ENCODE measurements around the gene RTF2. TPM values are rescaled to one million over a fixed set of nuclear protein-coding genes. Genes with fewer than 3 reads are reported as not detected.

RTF2 gene
- total RNA-seq, 6 experiments from 2014 or later, result 148 to 158 (median 153) TPM

DNA sequence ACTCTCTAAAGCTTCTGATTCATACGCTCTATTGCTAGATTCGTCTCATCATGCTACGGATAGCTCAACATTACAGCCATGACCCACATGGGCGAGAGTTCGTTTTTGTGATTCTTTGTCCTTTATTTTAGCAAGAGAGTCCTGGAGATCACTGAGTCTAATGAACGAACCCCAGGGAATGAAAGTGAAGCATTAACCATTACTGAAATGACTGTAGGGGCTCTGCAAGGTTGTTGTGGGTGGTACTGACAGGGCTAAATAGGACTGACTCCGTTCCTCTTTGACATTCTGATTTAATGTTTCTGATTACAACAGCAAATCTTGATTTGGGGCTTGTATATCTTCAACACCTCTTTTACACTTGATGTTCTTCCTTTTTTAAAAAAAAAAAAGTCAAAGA is 13.7 kb upstream of the RTF2 start:
- no peak for DNase-seq
- Mint-ChIP-seq H3K27me3 (ENCODE audit: insufficient read depth) (no peaks in the 10 kb centered on the region), H3K9me3 (no peaks in the 10 kb centered on the region), H3K36me3 (ENCODE audit: low read depth) (no peaks in the 10 kb centered on the region), H3K4me1 (ENCODE audit: low read depth) (no peaks in the 10 kb centered on the region), H3K27ac (no peak overlapping the region), H3K4me3 (no peak overlapping the region)
- TF ChIP-seq, protein P1, sequence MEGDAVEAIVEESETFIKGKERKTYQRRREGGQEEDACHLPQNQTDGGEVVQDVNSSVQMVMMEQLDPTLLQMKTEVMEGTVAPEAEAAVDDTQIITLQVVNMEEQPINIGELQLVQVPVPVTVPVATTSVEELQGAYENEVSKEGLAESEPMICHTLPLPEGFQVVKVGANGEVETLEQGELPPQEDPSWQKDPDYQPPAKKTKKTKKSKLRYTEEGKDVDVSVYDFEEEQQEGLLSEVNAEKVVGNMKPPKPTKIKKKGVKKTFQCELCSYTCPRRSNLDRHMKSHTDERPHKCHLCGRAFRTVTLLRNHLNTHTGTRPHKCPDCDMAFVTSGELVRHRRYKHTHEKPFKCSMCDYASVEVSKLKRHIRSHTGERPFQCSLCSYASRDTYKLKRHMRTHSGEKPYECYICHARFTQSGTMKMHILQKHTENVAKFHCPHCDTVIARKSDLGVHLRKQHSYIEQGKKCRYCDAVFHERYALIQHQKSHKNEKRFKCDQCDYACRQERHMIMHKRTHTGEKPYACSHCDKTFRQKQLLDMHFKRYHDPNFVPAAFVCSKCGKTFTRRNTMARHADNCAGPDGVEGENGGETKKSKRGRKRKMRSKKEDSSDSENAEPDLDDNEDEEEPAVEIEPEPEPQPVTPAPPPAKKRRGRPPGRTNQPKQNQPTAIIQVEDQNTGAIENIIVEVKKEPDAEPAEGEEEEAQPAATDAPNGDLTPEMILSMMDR (IDR thresholded peaks at IDR 0.05), result no peak

DNA sequence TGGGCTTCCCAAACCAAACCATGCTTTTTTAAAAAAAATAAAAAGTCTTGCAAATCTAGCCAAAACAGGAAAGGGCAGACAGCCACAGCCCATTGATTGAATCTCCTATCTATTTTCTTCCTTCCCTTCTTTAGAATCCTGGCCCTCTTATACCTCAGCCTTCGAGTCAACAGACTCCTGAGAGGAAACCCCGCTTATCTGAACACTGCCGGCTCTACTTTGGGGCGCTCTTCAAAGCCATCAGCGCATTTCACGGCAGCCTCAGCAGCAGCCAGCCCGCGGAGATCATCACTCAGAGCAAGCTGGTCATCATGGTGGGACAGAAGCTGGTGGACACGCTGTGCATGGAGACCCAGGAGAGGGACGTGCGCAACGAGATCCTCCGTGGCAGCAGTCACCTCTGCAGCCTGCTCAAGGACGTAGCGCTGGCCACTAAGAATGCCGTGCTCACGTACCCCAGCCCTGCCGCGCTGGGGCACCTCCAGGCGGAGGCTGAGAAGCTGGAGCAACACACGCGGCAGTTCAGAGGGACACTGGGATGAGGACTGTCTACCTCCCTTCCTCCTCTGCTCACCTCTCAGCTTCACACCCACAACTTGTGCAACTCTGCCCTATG is 10.1 kb upstream of the RTF2 start:
- Mint-ChIP-seq H3K27me3 (ENCODE audit: insufficient read depth) (no peaks in the 10 kb centered on the region; the same call in 1 of the 2 replicates), H3K36me3 (ENCODE audit: low read depth) (no peaks in the 10 kb centered on the region), H3K9me3 (no peaks in the 10 kb centered on the region), H3K4me1 (ENCODE audit: low read depth) (no peaks in the 10 kb centered on the region), H3K27ac (no peak overlapping the region), H3K4me3 (no peak overlapping the region)
- DNase-seq, result no peak
- TF ChIP-seq, protein P1 (IDR thresholded peaks at IDR 0.05), result no peak

DNA sequence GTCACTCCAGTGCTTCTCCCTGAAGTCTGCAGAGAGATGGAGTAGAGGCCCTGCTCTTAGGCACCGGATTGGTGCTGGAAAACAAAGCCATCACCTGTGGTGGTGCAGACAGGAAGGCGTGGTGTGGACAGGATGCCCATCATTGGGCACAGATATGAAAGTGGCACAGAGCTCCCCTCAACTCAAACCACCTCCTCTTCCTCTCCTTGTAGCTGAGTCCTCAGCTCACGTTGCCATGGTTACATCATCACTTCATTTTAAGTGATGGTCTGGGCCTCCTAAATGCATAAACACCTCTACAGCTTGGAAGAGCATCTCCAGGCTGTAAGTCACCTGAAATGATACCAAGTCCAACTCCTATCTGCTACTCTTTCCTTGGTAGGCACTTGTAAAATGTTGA is 8.0 kb upstream of the RTF2 start:
- Mint-ChIP-seq H3K4me3 (no peak overlapping the region), H3K27me3 (ENCODE audit: insufficient read depth) (no peaks in the 10 kb centered on the region; the same call in none of the 2 replicates), H3K4me1 (ENCODE audit: low read depth) (no peaks in the 10 kb centered on the region), H3K27ac (no peak overlapping the region), H3K36me3 (ENCODE audit: low read depth) (no peaks in the 10 kb centered on the region), H3K9me3 (no peaks in the 10 kb centered on the region)
- no peak for DNase-seq
- TF ChIP-seq, protein P1 (IDR thresholded peaks at IDR 0.05), result no peak

DNA sequence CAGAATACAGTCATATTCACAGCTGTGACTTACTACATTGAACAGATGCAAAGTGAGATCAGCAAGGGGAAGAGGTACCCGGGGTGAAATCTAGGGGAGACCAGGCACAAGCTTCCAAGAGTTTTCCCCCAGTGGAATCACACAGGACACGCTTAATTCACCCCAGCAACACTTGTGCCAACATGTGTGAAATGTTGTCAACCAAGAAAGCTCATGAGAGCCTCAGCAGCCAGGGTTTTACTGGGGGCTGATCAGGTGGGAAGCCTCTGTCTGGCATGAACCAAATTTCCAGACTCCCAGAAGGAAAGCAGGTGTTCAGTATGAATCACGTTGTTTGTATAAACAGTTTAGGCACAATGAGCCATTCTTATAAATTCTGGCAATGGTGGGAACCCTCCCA is 6.9 kb upstream of the RTF2 start:
- Mint-ChIP-seq H3K36me3 (ENCODE audit: low read depth) (no peaks in the 10 kb centered on the region), H3K9me3 (no peaks in the 10 kb centered on the region), H3K27me3 (ENCODE audit: insufficient read depth) (no peaks in the 10 kb centered on the region; the same call in none of the 2 replicates), H3K27ac (no peak overlapping the region), H3K4me1 (ENCODE audit: low read depth) (no peaks in the 10 kb centered on the region), H3K4me3 (no peak overlapping the region)
- TF ChIP-seq, protein P1 (IDR thresholded peaks at IDR 0.05), result no peak
- no peak for DNase-seq

DNA sequence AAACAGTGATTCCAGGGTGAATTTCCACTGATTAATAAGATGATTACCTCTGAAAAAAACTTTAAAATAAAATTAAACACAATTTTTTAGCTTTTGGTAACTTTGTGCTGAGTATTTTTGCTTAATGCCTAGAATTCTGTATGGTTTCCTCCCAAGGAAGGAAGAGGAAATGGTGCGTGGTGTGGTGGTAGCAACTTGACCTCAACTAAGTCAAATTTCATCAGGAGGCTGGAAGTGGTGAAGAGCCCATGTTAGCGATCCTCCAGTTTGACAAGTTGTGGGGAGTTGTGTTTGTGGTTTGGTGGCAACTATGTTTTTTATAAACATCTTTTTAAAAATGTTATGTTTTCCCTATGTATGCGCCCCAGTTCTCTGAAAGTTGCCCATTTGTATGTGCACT is 5.0 kb upstream of the RTF2 start:
- peaks cover under 1% of the 10 kb centered on the region for H3K36me3 Mint-ChIP-seq (ENCODE audit: low read depth)
- peaks cover 3% of the 10 kb centered on the region for H3K27me3 Mint-ChIP-seq (ENCODE audit: insufficient read depth)
- TF ChIP-seq, protein P1 (IDR thresholded peaks at IDR 0.05), result no peak
- H3K27ac Mint-ChIP-seq, result no peak overlapping the region
- no peak overlapping the region for H3K4me3 Mint-ChIP-seq
- H3K9me3 Mint-ChIP-seq, result no peaks in the 10 kb centered on the region
- no peak for DNase-seq
- H3K4me1 Mint-ChIP-seq (ENCODE audit: low read depth), result no peaks in the 10 kb centered on the region
